PC-3 (cell line): ENCODE data around the gene MAP2. TPM values are rescaled to one million over a fixed set of nuclear protein-coding genes. Genes with fewer than 3 reads are reported as not detected.

Experiments used
- ATAC-seq: fragments of 200-7000 bp; cut with Tn5 transposase; 2 replicates; pipeline ENCODE4 v1.9.1; 2020; ENCODE audit warnings: mild to moderate bottlenecking, moderate library complexity
- BruUV-seq: library from RNA; stranded (reverse); fragments of 400-500 nt; replicated peaks from 2 replicates; lab custom pipeline; 2021; lab: Mats Ljungman, UMichigan
- CTCF ChIA-PET: fragments of 300-600 bp; sonication (Branson Sonifier 250); formaldehyde crosslinking; loops from one replicate; lab custom pipeline; 2022; ENCODE audit warnings: antibody characterized with exemption; lab: Charles Lee
- POLR2A ChIA-PET: fragments of 300-600 bp; sonication (Branson Sonifier 250); formaldehyde crosslinking; loops from one replicate; lab custom pipeline; 2022; ENCODE audit warnings: antibody characterized with exemption; ENCODE audit not compliant: unreplicated experiment; lab: Charles Lee
- DNase-seq: peaks from one replicate; pipeline ENCODE4 v3.0.0-alpha.2; 2015
- H2AFZ ChIP-seq: fragments of 300-600 bp; sonication (generic); 2 replicates; pipeline ENCODE4 v1.6.0; 2016; ENCODE audit warnings: antibody characterized with exemption, low read length
- H3F3A ChIP-seq: fragments of 300-600 bp; sonication (generic); one replicate; pipeline ENCODE4 v1.6.0; 2017; ENCODE audit warnings: antibody characterized with exemption, low read length, control low read depth, mild to moderate bottlenecking; ENCODE audit not compliant: unreplicated experiment
- H3K27ac ChIP-seq: fragments of 300-600 bp; sonication (generic); 2 replicates; pipeline ENCODE4 v1.5.1; 2016; ENCODE audit warnings: mild to moderate bottlenecking, low read length
- H3K27me3 ChIP-seq: fragments of 300-600 bp; sonication (generic); 2 replicates; pipeline ENCODE4 v1.6.1; 2016; ENCODE audit warnings: low read length, mixed read lengths
- H3K36me3 ChIP-seq: fragments of 300-600 bp; sonication (generic); 2 replicates; pipeline ENCODE4 v1.6.1; 2016; ENCODE audit warnings: low read depth, mixed run types, low read length, mixed read lengths
- H3K4me1 ChIP-seq: fragments of 300-600 bp; sonication (generic); 2 replicates; pipeline ENCODE4 v1.5.1; 2016; ENCODE audit warnings: low read length; ENCODE audit not compliant: insufficient read depth
- H3K4me2 ChIP-seq: fragments of 300-600 bp; sonication (generic); 2 replicates; pipeline ENCODE4 v1.6.0; 2016; ENCODE audit warnings: low read length
- H3K4me3 ChIP-seq: fragments of 300-600 bp; sonication (generic); 2 replicates; pipeline ENCODE4 v1.5.1; 2016; ENCODE audit warnings: mild to moderate bottlenecking, low read length, mixed read lengths
- H3K79me2 ChIP-seq: fragments of 300-600 bp; sonication (generic); 2 replicates; pipeline ENCODE4 v1.6.1; 2017; ENCODE audit warnings: low read length, mixed read lengths
- H3K9ac ChIP-seq: fragments of 300-600 bp; sonication (generic); 2 replicates; pipeline ENCODE4 v1.6.0; 2016; ENCODE audit warnings: mild to moderate bottlenecking, low read length
- H3K9me2 ChIP-seq: fragments of 300-600 bp; sonication (generic); replicated peaks from 2 replicates; pipeline ENCODE4 v1.6.1; 2016; ENCODE audit warnings: mixed run types, low read length, mixed read lengths
- H3K9me3 ChIP-seq: fragments of 300-600 bp; sonication (generic); 2 replicates; pipeline ENCODE4 v1.6.1; 2016; ENCODE audit warnings: low read length, mixed read lengths
- H4K20me1 ChIP-seq: fragments of 300-600 bp; sonication (generic); 2 replicates; pipeline ENCODE4 v1.6.1; 2016; ENCODE audit warnings: low read length, mixed read lengths
- CTCF ChIP-seq: fragments of 300-600 bp; sonication (generic); conservative IDR thresholded peaks from 2 replicates; pipeline ENCODE4 v1.5.1; 2017; ENCODE audit warnings: antibody characterized with exemption, low read depth, mild to moderate bottlenecking, low read length
- EZH2 ChIP-seq: fragments of 300-600 bp; sonication (generic); IDR thresholded peaks from one replicate; pipeline ENCODE4 v1.6.1; 2017; ENCODE audit warnings: antibody characterized with exemption, mild to moderate bottlenecking, low read length; ENCODE audit not compliant: unreplicated experiment
- EZH2phosphoT487 ChIP-seq: fragments of 300-600 bp; sonication (generic); IDR thresholded peaks from 2 replicates; pipeline ENCODE4 v1.6.1; 2018; ENCODE audit warnings: mild to moderate bottlenecking, antibody characterized with exemption, low read length, borderline replicate concordance
- intact Hi-C: fragments of 100-400 bp; cut with micrococcal nuclease; formaldehyde crosslinking; loops from 2 replicates; pipeline ENCODE4 v1.9.0; 2023
- total RNA-seq: library from RNA; depleted of rRNA; stranded (reverse); fragments of >200 nt; gene quantifications from 2 replicates; pipeline ENCODE4 v1.2.3, GENCODE V29; 2014

The MAP2 gene
- total RNA-seq, 1 experiment from 2014 or later: 2.1 TPM

GRCh38 chr2:209773377-209773776 is 349.5 kb downstream of the MAP2 start:
- intact Hi-C loops: no loop called here
- Histone ChIP-seq H2AFZ (no peak overlapping the region), H3K27ac (no peak overlapping the region), H3K27me3 (peaks cover 28% of the 10 kb centered on the region), H3K36me3 (no peaks in the 10 kb centered on the region), H3K79me2 (no peaks in the 10 kb centered on the region), H3K4me3 (no peak overlapping the region), H3K9me2 (no peaks in the 10 kb centered on the region), H3K9ac (no peak overlapping the region), H3K4me1 (no peaks in the 10 kb centered on the region), H3F3A (no peaks in the 10 kb centered on the region), H3K4me2 (no peak overlapping the region), H4K20me1 (no peaks in the 10 kb centered on the region), H3K9me3 (no peaks in the 10 kb centered on the region)
- ATAC-seq: no peak
- no peak for DNase-seq
- POLR2A ChIA-PET: no interaction called here
- CTCF ChIA-PET: no interaction called here
- no TSS peak for BruUV-seq
- TF ChIP-seq EZH2 (no peak), CTCF (no peak), EZH2phosphoT487 (no peak)
